GM19043 (cell line): ENCODE measurements around the gene XRCC1.
"Not testable (repeated sequence)": the region's sequence is repeated elsewhere in the genome, so short reads cannot be mapped to it uniquely, and the experiment has no call there.

Experiments used
- ATAC-seq: cut with Tn5 transposase; IDR thresholded peaks from one replicate; pipeline ENCODE4 v1.9.1; 2021; ENCODE audit warnings: low read depth; ENCODE audit not compliant: unreplicated experiment

XRCC1 gene

DNA sequence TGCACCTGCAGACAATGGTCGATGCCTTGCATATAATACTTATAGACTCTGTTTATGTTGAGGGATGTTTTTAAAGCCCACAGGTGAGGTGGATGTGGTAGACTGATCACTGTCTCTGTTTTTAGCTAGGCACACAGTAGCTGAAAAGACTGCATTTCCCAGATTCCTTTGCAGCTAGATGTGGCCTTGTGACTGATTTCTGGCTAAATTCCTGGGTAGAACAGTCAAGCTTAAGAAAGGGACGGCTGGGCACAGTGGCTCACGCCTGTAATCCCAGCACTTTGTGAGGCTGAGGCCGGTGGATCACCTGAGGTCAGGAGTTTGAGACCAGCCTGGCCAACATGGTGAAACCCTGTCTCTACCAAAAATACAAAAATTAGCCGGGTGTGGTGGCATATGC lies 25.0 kb upstream of the XRCC1 start:
- ATAC-seq, result not testable (repeated sequence)

DNA sequence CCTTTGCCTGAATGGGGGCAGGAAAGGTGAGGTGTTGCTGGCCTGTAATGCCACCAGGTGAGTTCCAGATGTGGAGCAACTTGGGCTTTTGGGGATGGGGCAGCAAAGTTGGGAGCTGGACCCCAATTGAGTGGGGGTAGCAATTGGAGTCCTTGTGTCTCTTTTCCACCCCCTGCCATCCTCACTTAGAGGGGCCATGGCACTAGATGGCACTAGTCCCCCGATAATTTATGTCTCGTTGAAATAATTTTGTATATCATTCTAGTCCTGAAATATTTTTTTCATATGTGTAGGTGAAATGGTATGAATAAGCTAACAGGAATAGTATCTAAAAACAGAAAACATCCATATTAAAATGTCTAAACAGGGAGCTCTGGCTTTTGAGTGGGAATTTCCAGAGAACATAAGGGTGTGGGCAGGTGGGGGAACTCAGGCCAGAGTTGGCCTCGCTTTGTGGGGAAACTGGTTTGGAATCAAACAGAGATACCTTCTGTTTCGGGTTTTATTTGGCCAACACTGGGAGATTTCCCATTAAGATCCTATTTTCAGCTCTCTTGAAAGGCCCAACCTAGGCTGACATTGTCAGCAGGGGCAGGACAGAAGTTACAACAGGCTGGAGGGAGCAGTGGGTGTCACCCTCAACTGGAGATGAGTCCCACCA lies 24.4 kb upstream of the XRCC1 start:
- no peak for ATAC-seq

DNA sequence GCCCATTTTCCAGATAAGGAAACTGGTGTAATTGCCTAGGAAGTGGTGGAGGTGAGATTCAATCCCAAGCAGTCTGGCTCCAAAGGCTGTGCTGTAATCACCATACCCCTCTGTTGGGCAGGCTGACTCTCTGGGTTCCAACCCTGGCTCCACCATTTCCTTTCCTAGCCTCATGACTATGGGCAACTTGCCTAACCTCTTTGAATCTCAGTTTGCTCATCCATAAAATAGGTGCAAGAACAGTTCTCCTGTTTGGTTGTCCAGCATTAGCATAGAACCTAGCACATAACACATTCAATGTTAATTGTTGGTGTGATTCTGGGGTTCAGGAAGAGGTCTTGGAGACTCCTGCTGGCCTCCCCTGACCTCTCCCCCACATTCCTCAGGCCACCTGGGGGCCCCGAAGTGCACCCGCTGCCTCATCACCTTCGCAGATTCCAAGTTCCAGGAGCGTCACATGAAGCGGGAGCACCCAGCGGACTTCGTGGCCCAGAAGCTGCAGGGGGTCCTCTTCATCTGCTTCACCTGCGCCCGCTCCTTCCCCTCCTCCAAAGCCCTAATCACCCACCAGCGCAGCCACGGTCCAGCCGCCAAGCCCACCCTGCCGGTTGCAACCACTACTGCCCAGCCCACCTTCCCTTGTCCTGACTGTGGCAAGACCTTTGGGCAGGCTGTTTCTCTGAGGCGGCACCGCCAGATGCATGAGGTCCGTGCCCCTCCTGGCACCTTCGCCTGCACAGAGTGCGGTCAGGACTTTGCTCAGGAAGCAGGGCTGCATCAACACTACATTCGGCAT lies 23.3 kb upstream of the XRCC1 start:
- no peak for ATAC-seq

- no peak for ATAC-seq
Measured at GRCh38 chr19:43597876-43598275, 22.5 kb upstream of the XRCC1 start.

- ATAC-seq, result no peak
Measured at GRCh38 chr19:43596842-43597461, 21.6 kb upstream of the XRCC1 start.

DNA sequence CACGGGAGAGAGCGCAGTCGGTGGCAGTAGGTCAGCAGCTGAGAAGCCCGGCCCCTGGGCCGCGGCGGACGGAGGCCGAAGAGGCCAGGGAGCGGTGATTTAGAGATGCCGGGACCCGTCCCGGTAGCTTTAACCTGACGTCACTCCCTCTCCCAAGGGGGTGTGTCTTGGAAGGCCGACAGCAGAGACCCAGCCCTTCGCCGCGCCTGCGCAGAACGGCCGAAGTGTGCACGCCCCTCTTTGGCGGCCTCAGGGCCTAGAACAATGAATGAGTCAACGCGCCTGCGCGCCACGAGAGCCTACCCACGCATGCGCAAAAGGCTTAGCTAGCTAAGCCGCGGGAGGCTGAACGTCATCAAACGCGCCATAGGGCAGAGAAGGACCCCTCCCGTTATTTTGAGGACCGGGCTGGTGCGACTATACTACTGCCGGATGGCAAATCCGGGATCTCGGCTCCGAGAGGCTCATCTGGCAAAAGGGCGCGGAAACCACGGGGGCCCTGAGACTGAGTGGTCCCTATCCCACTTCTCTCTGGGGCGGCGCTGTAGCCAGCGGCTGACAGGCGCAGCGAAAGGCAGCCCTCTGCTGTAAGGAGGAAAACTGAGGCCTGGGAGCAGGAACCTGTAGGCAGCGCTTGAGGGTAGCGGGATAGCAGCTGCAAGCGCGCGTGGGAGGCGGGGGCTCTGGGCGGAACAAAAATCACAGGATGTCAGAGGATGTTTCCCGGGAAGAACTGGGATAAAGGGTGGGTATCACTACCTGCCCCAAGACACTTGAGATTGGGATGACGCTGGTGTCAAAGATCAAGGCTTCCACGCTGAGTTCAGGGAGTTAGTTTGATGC lies 20.9 kb upstream of the XRCC1 start, which contains the start of the genes IRGQ and ZNF576:
TSS of gene IRGQ (minus strand) at position 136 of the 843 bp plus-strand sequence. CDS start 796 bp downstream, outside the sequence.
TSS of gene ZNF576 (plus strand) at position 597 of the 843 bp plus-strand sequence. CDS start 514 bp downstream, outside the sequence.
- peak; percentile 81 for ATAC-seq

DNA sequence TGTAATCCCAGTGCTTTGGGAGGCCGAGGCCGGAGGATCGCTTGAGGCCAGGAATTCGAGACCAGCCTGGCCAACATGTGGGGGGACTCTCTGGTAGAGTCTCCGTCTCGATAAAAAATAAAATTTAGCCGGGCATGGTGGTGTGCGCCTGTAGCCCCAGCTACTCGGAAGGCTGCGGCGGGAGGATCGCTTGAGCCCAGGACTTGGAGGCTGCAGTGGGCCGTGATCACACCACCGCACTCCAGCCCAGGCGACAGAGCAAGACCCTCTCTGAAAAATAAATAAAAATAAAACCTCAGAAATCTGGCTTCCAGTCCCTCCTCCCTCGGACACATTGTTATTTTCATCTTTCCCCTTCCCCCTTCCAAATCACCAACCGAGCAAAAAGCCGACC lies 20.3 kb upstream of the XRCC1 start:
- no peak for ATAC-seq

DNA sequence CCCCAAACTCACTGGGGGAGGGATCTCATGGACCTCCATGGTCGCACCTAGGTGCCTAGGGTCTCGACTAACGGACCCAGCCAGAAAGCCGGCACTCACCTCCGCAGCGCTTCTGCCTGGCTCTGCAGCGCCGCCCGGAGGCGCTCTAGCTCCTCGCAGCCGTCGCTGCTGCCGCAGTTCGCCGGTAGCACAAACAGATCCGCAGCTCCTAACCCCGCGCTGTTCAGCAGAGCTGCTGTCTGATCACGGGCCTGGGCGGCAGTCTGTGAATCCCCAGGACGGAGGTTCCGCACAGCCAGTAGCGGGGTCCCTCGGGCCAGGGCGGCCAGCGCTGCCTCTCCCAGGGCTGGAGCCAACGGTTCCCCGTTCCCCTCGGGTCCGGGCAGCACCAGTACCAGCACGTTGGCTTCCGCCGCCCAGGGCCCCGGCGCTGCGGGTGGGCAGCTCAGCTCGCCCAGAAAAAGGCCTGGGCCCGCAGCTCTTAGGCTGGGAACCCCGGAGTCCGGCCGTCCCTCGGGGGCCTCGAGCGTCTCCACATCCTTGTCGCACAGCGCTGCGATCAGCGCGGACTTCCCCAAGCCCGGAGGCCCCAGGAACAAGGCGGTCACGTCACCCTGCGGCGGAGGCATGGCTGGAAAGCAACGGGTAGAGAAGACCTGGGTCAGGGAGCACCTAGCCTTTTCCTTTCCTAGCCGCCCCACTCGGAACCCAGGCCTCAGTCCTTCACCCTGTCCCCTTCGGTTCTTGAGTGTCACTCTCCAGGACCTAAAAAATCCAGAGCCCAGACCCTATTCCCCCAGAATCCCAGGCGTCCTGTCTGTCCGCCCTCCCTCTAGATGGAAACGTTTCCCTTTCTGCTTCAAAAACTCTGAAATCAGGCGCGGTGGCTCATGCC lies 19.6 kb upstream of the XRCC1 start:
- no peak for ATAC-seq

DNA sequence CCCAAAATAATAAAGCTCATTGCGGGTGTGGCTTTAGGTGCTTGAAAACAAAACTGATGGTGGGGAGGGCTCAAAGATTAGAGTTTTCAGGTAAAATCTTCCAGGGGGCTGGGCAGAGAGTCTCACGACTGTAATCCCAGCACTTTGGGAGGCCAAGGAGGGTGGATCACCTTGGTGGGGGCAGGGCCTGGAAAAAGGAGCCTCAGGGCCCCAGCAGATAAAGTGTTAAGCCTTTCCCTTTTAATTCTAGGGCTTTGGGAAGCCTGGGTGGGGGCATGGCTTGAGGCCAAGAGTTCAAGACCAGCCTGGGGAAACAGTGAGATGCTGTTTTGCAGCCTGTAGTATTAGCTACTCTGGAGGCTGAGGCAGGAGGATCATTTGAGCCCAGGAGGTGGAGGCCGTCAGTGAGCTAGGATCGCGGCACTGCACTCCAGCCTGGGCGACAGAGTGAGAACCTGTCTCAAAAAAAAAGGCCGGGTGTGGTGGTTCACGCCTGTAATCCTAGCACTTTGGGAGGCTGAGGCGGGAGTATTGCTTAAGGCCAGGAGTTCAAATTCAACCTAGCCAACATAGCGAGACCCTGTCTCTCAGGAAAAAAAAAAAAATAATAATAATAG lies 18.9 kb upstream of the XRCC1 start:
- no peak for ATAC-seq

DNA sequence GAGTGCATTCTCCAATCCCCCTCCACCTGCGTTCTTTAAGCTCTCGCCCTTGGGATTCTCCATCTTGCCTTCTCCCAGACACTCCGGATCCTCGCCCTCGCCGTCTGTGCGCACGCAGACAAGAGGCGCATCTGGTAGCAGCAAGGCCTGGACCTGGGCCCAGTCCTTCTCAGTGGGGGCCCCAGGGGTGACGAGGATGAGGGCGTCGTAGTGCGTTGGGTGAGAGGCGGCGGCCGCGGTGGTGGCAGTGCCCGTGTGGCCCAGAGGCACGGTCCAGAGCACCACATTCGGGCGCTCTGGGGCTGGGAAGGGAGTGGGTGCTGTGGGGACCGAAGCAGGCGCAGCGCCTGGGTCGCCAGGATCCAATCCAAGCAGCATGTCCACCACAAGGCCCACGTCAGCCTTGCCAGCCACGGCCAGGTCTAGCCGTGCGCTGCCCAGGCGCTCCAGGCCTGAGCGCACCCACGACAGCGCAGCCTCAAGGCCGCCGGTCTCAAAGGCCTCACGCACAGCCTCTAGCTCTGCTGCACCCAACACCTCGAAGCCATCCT lies 17.5 kb upstream of the XRCC1 start:
- ATAC-seq, result no peak

DNA sequence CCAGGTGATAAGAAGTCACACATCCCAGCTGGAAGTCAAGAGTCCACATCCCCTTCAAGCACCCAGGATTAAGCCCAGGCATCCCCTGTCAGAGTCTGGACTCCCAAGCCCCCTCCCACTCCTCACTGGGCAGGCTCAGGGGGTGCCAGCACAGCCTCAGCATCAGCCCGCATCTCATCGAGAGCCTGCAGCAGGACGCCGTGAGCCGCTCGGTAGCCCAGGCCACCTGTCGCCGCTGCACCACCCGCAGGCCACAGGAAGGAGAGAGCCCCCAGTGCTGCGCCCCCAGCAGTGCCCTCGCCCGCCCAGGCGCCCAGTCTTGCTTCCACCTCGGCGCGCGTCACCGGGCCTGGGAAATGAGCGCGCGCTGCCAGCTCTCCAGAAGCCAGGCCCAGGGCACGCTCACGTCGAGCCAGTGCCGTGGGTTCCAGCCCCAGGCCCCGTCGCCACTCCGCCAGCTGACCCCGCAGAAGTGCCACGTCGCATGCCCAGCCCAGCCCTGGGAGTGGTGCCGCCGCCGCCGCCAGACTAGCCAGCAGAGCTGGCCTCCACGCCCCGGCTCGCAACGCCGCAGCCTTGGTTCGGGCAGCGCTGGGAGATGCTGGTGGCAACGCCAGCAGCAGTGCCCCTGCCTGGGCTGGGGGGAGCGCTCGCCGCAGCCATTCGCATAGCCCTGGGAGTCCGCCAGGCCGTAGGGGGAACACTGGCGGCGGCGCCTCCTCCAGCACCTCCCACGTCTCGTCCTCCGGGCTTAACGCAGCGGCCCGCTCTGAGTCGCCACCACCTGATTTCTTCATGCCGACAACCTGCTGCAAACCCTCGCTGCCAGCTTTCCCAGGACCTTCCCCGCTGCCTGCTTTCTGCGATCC lies 16.8 kb upstream of the XRCC1 start:
- no peak for ATAC-seq

DNA sequence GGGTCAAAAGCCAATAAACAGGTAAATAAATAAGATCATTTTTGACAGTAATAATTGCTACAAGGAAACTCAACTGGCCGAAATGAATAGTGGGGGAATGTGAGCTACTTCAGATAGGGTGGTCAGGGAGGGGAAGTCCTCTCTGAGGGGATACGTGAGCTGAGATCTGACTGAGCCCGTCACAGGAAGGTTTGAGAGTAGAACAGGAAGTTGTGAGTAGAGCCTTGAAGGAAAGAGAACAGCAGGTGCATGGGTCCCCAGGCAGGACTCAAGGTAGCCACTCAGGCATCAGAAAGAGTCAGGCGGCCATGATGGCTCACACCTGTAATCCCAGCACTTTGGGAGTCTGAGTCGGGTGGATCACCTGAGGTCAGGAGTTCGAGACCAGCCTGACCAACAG lies 14.4 kb upstream of the XRCC1 start:
- no peak for ATAC-seq

- ATAC-seq, result no peak
Measured at GRCh38 chr19:43589277-43589676, 13.9 kb upstream of the XRCC1 start.

DNA sequence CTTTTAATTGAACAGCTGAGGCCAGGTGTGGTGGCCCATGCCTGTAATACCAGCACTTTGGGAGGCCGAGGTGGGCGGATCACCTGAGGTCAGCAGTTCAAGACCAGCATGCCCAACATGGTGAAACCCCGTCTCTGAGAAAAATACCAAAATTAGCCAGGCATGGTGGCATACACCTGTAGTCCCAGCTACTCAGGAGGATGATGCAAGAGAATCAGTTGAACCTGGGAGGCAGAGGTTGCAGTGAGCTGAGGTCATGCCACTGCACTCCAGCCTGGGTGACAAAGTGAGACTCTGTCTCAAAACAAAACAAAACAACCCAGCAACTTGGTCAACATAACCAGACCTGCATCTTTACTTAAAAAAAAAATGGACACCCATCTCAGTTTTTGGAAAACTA lies 11.7 kb upstream of the XRCC1 start:
- not testable (repeated sequence) for ATAC-seq

DNA sequence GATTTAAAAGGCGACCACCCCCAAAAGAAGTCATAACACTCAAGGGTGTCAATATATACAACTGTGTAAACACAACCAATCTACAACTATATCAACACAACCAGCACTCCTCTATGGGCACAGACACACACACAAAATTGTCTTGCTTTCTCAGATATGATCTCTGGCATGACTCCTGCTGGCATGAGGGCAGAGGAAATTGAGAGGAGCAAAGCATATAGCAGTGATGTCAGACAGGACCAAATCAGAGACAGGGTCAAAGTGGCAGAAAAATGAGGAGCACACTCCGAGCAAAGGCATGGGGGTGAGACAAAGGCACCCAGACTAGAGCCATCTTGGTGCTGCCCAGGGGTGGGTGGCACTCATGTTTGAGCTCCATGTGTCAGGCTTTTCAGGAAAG lies 11.0 kb upstream of the XRCC1 start:
- no peak for ATAC-seq

DNA sequence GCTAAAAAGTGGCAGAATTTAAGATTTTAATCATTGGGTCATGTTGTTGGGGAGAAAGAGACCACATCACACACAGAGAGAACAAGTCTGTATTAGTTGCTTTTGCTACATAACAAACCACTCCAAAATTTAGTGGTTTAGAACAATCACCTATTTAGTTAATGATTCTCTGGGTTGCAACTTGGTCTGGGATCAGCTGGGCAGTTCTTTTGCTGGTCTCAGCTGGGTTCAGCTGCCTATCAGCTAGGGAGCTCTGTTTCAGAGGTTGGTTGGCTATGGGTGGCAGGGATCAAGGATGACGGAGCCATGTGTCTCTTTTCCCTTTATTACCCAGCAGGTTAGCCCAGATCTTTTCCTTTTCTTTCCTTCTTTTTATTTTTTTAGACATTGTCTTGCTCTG lies 9.2 kb upstream of the XRCC1 start:
- ATAC-seq, result no peak

DNA sequence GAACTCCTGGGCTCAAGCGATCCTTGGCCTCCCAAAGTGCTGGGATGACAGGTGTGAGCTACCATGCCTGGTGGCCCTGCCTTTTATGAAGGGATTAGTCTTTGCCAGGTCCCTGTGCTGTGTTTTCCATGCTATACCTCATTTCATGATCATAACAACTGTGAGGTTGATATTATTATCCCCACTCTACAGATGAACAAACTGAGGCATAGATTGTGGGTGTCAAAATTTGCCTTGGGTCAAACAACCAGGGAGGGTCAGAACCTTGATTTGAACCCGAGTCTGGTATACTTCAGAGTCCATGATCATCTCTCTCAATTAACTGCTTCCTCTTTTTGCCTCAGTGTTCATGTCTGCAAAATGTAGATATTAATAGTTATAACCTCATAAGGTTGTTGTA lies 7.2 kb upstream of the XRCC1 start:
- ATAC-seq, result no peak

GRCh38 chr19:43581467-43581866 lies 6.1 kb upstream of the XRCC1 start:
- no peak for ATAC-seq
